ENCODE results near the gene ANTXR2.

Gene ANTXR2

DNA sequence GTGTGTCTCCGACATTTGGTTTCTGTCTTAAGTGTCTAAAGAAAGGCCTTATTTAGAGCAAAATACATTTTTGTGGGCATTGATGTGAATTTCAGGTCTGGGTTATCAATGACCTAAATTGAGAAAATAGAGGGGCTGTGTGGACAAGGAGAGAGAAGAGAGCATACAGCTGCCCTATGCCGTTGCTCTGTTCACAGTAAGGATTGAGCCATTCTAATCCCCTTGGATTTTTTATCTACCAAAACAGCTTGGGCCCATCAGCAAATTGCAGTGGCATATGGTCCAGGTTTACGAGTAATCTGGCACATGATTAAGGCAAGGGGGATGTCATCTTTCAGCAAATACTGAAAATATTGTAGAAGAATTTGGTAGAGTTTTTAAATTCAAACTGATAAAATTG, 210.2 kb downstream of the ANTXR2 start:
- H3K4ac ChIP-seq (ENCODE audit: low read depth, low read length), result no peak overlapping the region
- no peak overlapping the region for H3K23ac ChIP-seq (ENCODE audit: low read length)
- no peak overlapping the region for H3K14ac ChIP-seq (ENCODE audit: low read length)
- H2BK120ac ChIP-seq (ENCODE audit: insufficient read depth, low read length, poor library complexity), result no peak overlapping the region
- no peak overlapping the region for H4K8ac ChIP-seq (ENCODE audit: low read depth, low read length)
- no peaks in the 10 kb centered on the region for H3K9me3 ChIP-seq (ENCODE audit: insufficient read depth, low read depth, low read length)
- no peak overlapping the region for H4K91ac ChIP-seq (ENCODE audit: low read depth, low read length)
- H3K18ac ChIP-seq (ENCODE audit: low read length), result no peak overlapping the region
- H3K4me3 ChIP-seq (ENCODE audit: low read depth, low read length), result no peak overlapping the region
- H2BK12ac ChIP-seq (ENCODE audit: low read length), result no peak overlapping the region
- H3K4me2 ChIP-seq (ENCODE audit: low read length), result no peak overlapping the region
- H3K4me1 ChIP-seq (ENCODE audit: control insufficient read depth in 1 of 2, insufficient read depth in 2 of 2, low read length in 2 of 2), result no peaks in the 10 kb centered on the region
- no peak overlapping the region for H4K12ac ChIP-seq (ENCODE audit: low read depth, low read length)
- no CpG with 5 or more reads among the region's 3 CpGs for WGBS (ENCODE audit: extremely low coverage, insufficient coverage, insufficient read length)
- H3K79me2 ChIP-seq (ENCODE audit: control insufficient read depth, insufficient read depth, low read length, poor library complexity), result no peaks in the 10 kb centered on the region
- no peak overlapping the region for H3K27ac ChIP-seq (ENCODE audit: low read depth, low read length)
- H3K79me1 ChIP-seq (ENCODE audit: low read length), result no peaks in the 10 kb centered on the region
- no peak overlapping the region for H2AFZ ChIP-seq (ENCODE audit: insufficient read depth, low read length, poor library complexity)
- H2AK5ac ChIP-seq (ENCODE audit: low read length), result no peak overlapping the region
- no peak overlapping the region for H3K9ac ChIP-seq (ENCODE audit: low read length)
- H3K36me3 ChIP-seq (ENCODE audit: control insufficient read depth in 1 of 2, insufficient read depth in 2 of 2, low read length in 2 of 2), result no peaks in the 10 kb centered on the region
- no peak overlapping the region for H2BK5ac ChIP-seq (ENCODE audit: low read depth, low read length, poor library complexity)
- H3K27me3 ChIP-seq (ENCODE audit: insufficient read depth, low read length), result no peaks in the 10 kb centered on the region
- DNase-seq, result no peak

GRCh38 chr4:79857811-79858210, 215.2 kb downstream of the ANTXR2 start:
- WGBS (ENCODE audit: extremely low coverage, insufficient coverage, insufficient read length), result no CpG with 5 or more reads among the region's 1 CpG
- H3K18ac ChIP-seq (ENCODE audit: low read length), result no peak overlapping the region

DNA sequence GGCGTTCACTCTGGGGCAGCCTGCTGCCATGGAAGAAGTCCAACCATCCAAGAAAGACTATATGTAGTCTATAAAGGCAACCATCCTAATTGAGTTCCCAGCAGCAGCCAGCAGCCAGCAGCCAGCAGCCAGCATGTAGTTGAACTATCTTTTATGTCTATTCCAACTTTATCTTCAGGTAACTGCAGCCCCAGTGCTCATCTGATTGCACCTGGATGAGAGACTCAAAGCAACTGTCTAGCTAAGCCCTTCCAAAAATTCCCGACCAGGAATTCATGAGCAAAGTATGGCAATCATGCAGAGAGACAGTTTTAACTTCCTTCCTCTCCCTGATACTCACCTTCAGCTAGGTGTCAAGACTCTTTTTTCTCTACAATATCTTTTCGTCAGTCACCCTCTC, 216.8 kb downstream of the ANTXR2 start:
- Histone ChIP-seq H3K4me1 (ENCODE audit: control insufficient read depth in 1 of 2, insufficient read depth in 2 of 2, low read length in 2 of 2) (no peaks in the 10 kb centered on the region), H3K9ac (ENCODE audit: low read length) (no peak overlapping the region), H3K4me2 (ENCODE audit: low read length) (no peak overlapping the region), H2BK5ac (ENCODE audit: low read depth, low read length, poor library complexity) (no peak overlapping the region), H3K4me3 (ENCODE audit: low read depth, low read length) (no peak overlapping the region), H3K27me3 (ENCODE audit: insufficient read depth, low read length) (no peaks in the 10 kb centered on the region), H3K18ac (ENCODE audit: low read length) (no peak overlapping the region), H3K23ac (ENCODE audit: low read length) (no peak overlapping the region), H3K79me2 (ENCODE audit: control insufficient read depth, insufficient read depth, low read length, poor library complexity) (no peaks in the 10 kb centered on the region), H2BK120ac (ENCODE audit: insufficient read depth, low read length, poor library complexity) (no peak overlapping the region), H3K9me3 (ENCODE audit: insufficient read depth, low read depth, low read length) (no peaks in the 10 kb centered on the region), H2BK12ac (ENCODE audit: low read length) (no peak overlapping the region), H3K36me3 (ENCODE audit: control insufficient read depth in 1 of 2, insufficient read depth in 2 of 2, low read length in 2 of 2) (no peaks in the 10 kb centered on the region), H2AK5ac (ENCODE audit: low read length) (no peak overlapping the region), H4K12ac (ENCODE audit: low read depth, low read length) (no peak overlapping the region), H2AFZ (ENCODE audit: insufficient read depth, low read length, poor library complexity) (no peak overlapping the region), H4K8ac (ENCODE audit: low read depth, low read length) (no peak overlapping the region), H3K27ac (ENCODE audit: low read depth, low read length) (no peak overlapping the region), H3K79me1 (ENCODE audit: low read length) (no peaks in the 10 kb centered on the region), H3K4ac (ENCODE audit: low read depth, low read length) (no peak overlapping the region), H3K14ac (ENCODE audit: low read length) (no peak overlapping the region), H4K91ac (ENCODE audit: low read depth, low read length) (no peak overlapping the region)
- no CpG with 5 or more reads among the region's 3 CpGs for WGBS (ENCODE audit: extremely low coverage, insufficient coverage, insufficient read length)
- DNase-seq, result peak; percentile 90 to 93

More at GRCh38 chr4:79857811-79858210, 215.2 kb downstream of the ANTXR2 start:
- Histone ChIP-seq H3K27ac (ENCODE audit: low read depth, low read length) (no peak overlapping the region), H3K27me3 (ENCODE audit: insufficient read depth, low read length) (no peaks in the 10 kb centered on the region), H2AFZ (ENCODE audit: insufficient read depth, low read length, poor library complexity) (no peak overlapping the region), H3K79me2 (ENCODE audit: control insufficient read depth, insufficient read depth, low read length, poor library complexity) (no peaks in the 10 kb centered on the region), H3K4ac (ENCODE audit: low read depth, low read length) (no peak overlapping the region), H4K12ac (ENCODE audit: low read depth, low read length) (no peak overlapping the region), H4K8ac (ENCODE audit: low read depth, low read length) (no peak overlapping the region), H3K9me3 (ENCODE audit: insufficient read depth, low read depth, low read length) (no peaks in the 10 kb centered on the region), H2BK12ac (ENCODE audit: low read length) (no peak overlapping the region), H3K14ac (ENCODE audit: low read length) (no peak overlapping the region), H3K23ac (ENCODE audit: low read length) (no peak overlapping the region), H4K91ac (ENCODE audit: low read depth, low read length) (no peak overlapping the region), H2AK5ac (ENCODE audit: low read length) (no peak overlapping the region), H2BK5ac (ENCODE audit: low read depth, low read length, poor library complexity) (no peak overlapping the region), H3K4me2 (ENCODE audit: low read length) (no peak overlapping the region), H3K9ac (ENCODE audit: low read length) (no peak overlapping the region), H3K4me3 (ENCODE audit: low read depth, low read length) (no peak overlapping the region), H2BK120ac (ENCODE audit: insufficient read depth, low read length, poor library complexity) (no peak overlapping the region), H3K4me1 (ENCODE audit: control insufficient read depth in 1 of 2, insufficient read depth in 2 of 2, low read length in 2 of 2) (no peaks in the 10 kb centered on the region), H3K79me1 (ENCODE audit: low read length) (no peaks in the 10 kb centered on the region), H3K36me3 (ENCODE audit: control insufficient read depth in 1 of 2, insufficient read depth in 2 of 2, low read length in 2 of 2) (no peaks in the 10 kb centered on the region)
- DNase-seq, result no peak

DNA sequence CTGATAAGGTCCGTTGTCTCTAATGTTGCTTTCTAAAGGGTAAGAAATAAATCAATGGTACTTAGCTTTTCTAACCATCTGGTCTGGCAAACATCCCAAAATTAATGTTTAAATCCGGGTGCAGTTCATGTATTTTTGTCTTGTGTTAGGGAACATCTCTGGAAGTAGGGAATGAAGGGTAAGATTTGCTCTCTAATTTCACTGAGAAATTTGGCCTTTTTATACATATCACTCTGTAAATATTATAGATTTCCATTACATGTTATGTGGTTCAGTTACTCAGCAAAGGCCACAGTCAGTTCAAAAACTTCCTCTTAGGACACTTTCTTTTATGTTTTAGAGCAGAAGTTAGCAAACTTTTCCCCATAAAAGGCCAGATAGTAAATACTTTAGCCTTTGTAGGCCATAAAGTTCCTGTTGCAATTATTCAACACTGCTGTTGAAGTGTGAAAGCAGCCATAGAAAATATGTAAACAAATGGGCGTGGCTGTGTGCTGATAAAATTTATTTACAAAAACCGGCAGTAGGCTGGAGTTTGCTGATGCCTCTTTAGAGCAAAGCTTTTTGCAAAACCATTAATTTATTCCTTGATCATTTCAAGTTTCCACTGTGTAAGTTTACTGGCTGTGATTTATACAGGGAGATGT, 218.1 kb downstream of the ANTXR2 start:
- H2AFZ ChIP-seq (ENCODE audit: insufficient read depth, low read length, poor library complexity), result no peak overlapping the region
- no peaks in the 10 kb centered on the region for H3K36me3 ChIP-seq (ENCODE audit: control insufficient read depth in 1 of 2, insufficient read depth in 2 of 2, low read length in 2 of 2)
- H3K9ac ChIP-seq (ENCODE audit: low read length), result no peak overlapping the region
- no peak overlapping the region for H2BK12ac ChIP-seq (ENCODE audit: low read length)
- no peak overlapping the region for H4K8ac ChIP-seq (ENCODE audit: low read depth, low read length)
- no peaks in the 10 kb centered on the region for H3K79me2 ChIP-seq (ENCODE audit: control insufficient read depth, insufficient read depth, low read length, poor library complexity)
- H3K4me2 ChIP-seq (ENCODE audit: low read length), result no peak overlapping the region
- H2BK5ac ChIP-seq (ENCODE audit: low read depth, low read length, poor library complexity), result no peak overlapping the region
- H3K9me3 ChIP-seq (ENCODE audit: insufficient read depth, low read depth, low read length), result no peaks in the 10 kb centered on the region
- H3K4me1 ChIP-seq (ENCODE audit: control insufficient read depth in 1 of 2, insufficient read depth in 2 of 2, low read length in 2 of 2), result no peaks in the 10 kb centered on the region
- H3K79me1 ChIP-seq (ENCODE audit: low read length), result no peaks in the 10 kb centered on the region
- H3K23ac ChIP-seq (ENCODE audit: low read length), result no peak overlapping the region
- H4K91ac ChIP-seq (ENCODE audit: low read depth, low read length), result no peak overlapping the region
- no peak overlapping the region for H4K12ac ChIP-seq (ENCODE audit: low read depth, low read length)
- H3K14ac ChIP-seq (ENCODE audit: low read length), result no peak overlapping the region
- WGBS (ENCODE audit: extremely low coverage, insufficient coverage, insufficient read length), result no CpG with 5 or more reads among the region's 4 CpGs
- H3K4me3 ChIP-seq (ENCODE audit: low read depth, low read length), result no peak overlapping the region
- no peak overlapping the region for H3K27ac ChIP-seq (ENCODE audit: low read depth, low read length)
- no peaks in the 10 kb centered on the region for H3K27me3 ChIP-seq (ENCODE audit: insufficient read depth, low read length)
- no peak overlapping the region for H2AK5ac ChIP-seq (ENCODE audit: low read length)
- H2BK120ac ChIP-seq (ENCODE audit: insufficient read depth, low read length, poor library complexity), result no peak overlapping the region
- no peak overlapping the region for H3K4ac ChIP-seq (ENCODE audit: low read depth, low read length)
- DNase-seq, result peak in 1 of 2 donors; percentile 4
- H3K18ac ChIP-seq (ENCODE audit: low read length), result no peak overlapping the region
